HFFc6 (cell line): ENCODE data around the gene HECTD2. TPM values are rescaled to one million over a fixed set of nuclear protein-coding genes. Genes with fewer than 3 reads are reported as not detected.
"Not testable (repeated sequence)": the region's sequence is repeated elsewhere in the genome, so short reads cannot be mapped to it uniquely, and the experiment has no call there.

ENCODE experiments used
- DNase-seq: peaks from one replicate; pipeline ENCODE4 v3.0.0-alpha.2; 2018
- H3K27ac Mint-ChIP-seq: 2 replicates; pipeline ENCODE4 v1.8.0; 2020; ENCODE audit warnings: mild to moderate bottlenecking, mixed read lengths
- H3K27me3 Mint-ChIP-seq: 2 replicates; pipeline ENCODE4 v1.8.0; 2021; ENCODE audit warnings: mild to moderate bottlenecking, moderate library complexity, mixed read lengths; ENCODE audit not compliant: insufficient read depth
- H3K36me3 Mint-ChIP-seq: 2 replicates; pipeline ENCODE4 v1.8.0; 2021; ENCODE audit warnings: low read depth, mixed read lengths
- H3K4me1 Mint-ChIP-seq: 2 replicates; pipeline ENCODE4 v1.8.0; 2020; ENCODE audit warnings: low read depth, mixed read lengths
- H3K4me3 Mint-ChIP-seq: 2 replicates; pipeline ENCODE4 v1.8.0; 2020; ENCODE audit warnings: mild to moderate bottlenecking, moderate library complexity, mixed read lengths
- H3K9me3 Mint-ChIP-seq: 2 replicates; pipeline ENCODE4 v1.8.0; 2020; ENCODE audit warnings: mild to moderate bottlenecking, mixed read lengths
- CTCF ChIP-seq: fragments of 200-600 bp; sonication (generic); IDR thresholded peaks from 2 replicates; pipeline ENCODE4 v1.5.0; 2021; ENCODE audit warnings: antibody characterized with exemption, mild to moderate bottlenecking
- total RNA-seq, 6 experiments: library from RNA; stranded (reverse); fragmentation: NEBNext Ultra II Directional; extraction: Animal tissue kit (Norgen Biotek cat#: 25700); gene quantifications; 2 replicates in 1 of 6; 3 replicates in 5 of 6; pipeline ENCODE4 v1.2.3, GENCODE V29; 2021

The HECTD2 gene
- total RNA-seq, 6 experiments from 2014 or later = 4.5 to 6.4 (median 4.9) TPM

GRCh38 chr10:91453535-91453934 is 43.4 kb downstream of the HECTD2 start:
- no peak for DNase-seq
- H3K4me1 Mint-ChIP-seq = no peaks in the 10 kb centered on the region
- no peaks in the 10 kb centered on the region for H3K27me3 Mint-ChIP-seq
- H3K36me3 Mint-ChIP-seq = peaks cover 46% of the 10 kb centered on the region
- no peak overlapping the region for H3K27ac Mint-ChIP-seq
- TF ChIP-seq CTCF = no peak
- H3K9me3 Mint-ChIP-seq = peaks cover 34% of the 10 kb centered on the region
- no peak overlapping the region for H3K4me3 Mint-ChIP-seq

GRCh38 chr10:91455135-91455534 is 45.0 kb downstream of the HECTD2 start:
- Mint-ChIP-seq H3K36me3 (peaks cover 37% of the 10 kb centered on the region), H3K9me3 (peaks cover 26% of the 10 kb centered on the region)
- not testable (repeated sequence) for DNase-seq, H3K4me3 Mint-ChIP-seq, H3K4me1 Mint-ChIP-seq, H3K27ac Mint-ChIP-seq, H3K27me3 Mint-ChIP-seq

GRCh38 chr10:91460681-91461080 is 50.5 kb downstream of the HECTD2 start:
- Mint-ChIP-seq H3K9me3 (no peaks in the 10 kb centered on the region), H3K27ac (no peak overlapping the region), H3K4me1 (peaks cover 12% of the 10 kb centered on the region), H3K36me3 (peaks cover 19% of the 10 kb centered on the region), H3K27me3 (no peaks in the 10 kb centered on the region), H3K4me3 (no peak overlapping the region)
- no peak for DNase-seq
- TF ChIP-seq CTCF = no peak

GRCh38 chr10:91462423-91462822 is 52.3 kb downstream of the HECTD2 start:
- H3K27me3 Mint-ChIP-seq = no peaks in the 10 kb centered on the region
- DNase-seq = no peak
- no peak for TF ChIP-seq CTCF
- peaks cover 33% of the 10 kb centered on the region for H3K36me3 Mint-ChIP-seq
- no peak overlapping the region for H3K4me3 Mint-ChIP-seq
- peaks cover 12% of the 10 kb centered on the region for H3K4me1 Mint-ChIP-seq
- H3K9me3 Mint-ChIP-seq = no peaks in the 10 kb centered on the region
- H3K27ac Mint-ChIP-seq = no peak overlapping the region

GRCh38 chr10:91464500-91464899 is 54.4 kb downstream of the HECTD2 start:
- no peak for TF ChIP-seq CTCF
- H3K36me3 Mint-ChIP-seq = peaks cover 44% of the 10 kb centered on the region
- H3K9me3 Mint-ChIP-seq = no peaks in the 10 kb centered on the region
- no peak overlapping the region for H3K4me3 Mint-ChIP-seq
- DNase-seq = no peak
- H3K27me3 Mint-ChIP-seq = no peaks in the 10 kb centered on the region
- H3K4me1 Mint-ChIP-seq = peaks cover 12% of the 10 kb centered on the region
- no peak overlapping the region for H3K27ac Mint-ChIP-seq

- H3K4me3 Mint-ChIP-seq = no peak overlapping the region
- peaks cover 12% of the 10 kb centered on the region for H3K4me1 Mint-ChIP-seq
- no peaks in the 10 kb centered on the region for H3K27me3 Mint-ChIP-seq
- H3K36me3 Mint-ChIP-seq = peaks cover 44% of the 10 kb centered on the region
- TF ChIP-seq CTCF = no peak
- DNase-seq = no peak
- no peaks in the 10 kb centered on the region for H3K9me3 Mint-ChIP-seq
- no peak overlapping the region for H3K27ac Mint-ChIP-seq
Measured at GRCh38 chr10:91465261-91465660, 55.1 kb downstream of the HECTD2 start.
